Neuronal stem cell (in vitro differentiated cells): ENCODE data around the gene KIAA1549.

Source experiments
- DNase-seq: peaks from one replicate; pipeline ENCODE4 v3.0.0-alpha.2; 2013; ENCODE audit warnings: low spot score
- H2AFZ ChIP-seq: one replicate; pipeline ENCODE4 v1.6.1; 2013; ENCODE audit warnings: mild to moderate bottlenecking, low read length, inconsistent platforms
- H2AK5ac ChIP-seq: 2 replicates; pipeline ENCODE4 v1.6.1; 2013; ENCODE audit warnings: low read depth, mild to moderate bottlenecking, inconsistent platforms, low read length, moderate library complexity, mixed read lengths
- H2BK120ac ChIP-seq: 2 replicates; pipeline ENCODE4 v1.6.1; 2013; ENCODE audit warnings: low read depth, mild to moderate bottlenecking, inconsistent platforms, low read length, moderate library complexity, mixed read lengths
- H2BK12ac ChIP-seq: one replicate; pipeline ENCODE4 v1.6.1; 2013; ENCODE audit warnings: low read length, inconsistent platforms
- H2BK15ac ChIP-seq: 2 replicates; pipeline ENCODE4 v1.6.1; 2013; ENCODE audit warnings: mild to moderate bottlenecking, low read length, inconsistent platforms, mixed read lengths
- H2BK5ac ChIP-seq: one replicate; pipeline ENCODE4 v1.6.1; 2013; ENCODE audit warnings: inconsistent platforms, mild to moderate bottlenecking, low read length, moderate library complexity
- H3K14ac ChIP-seq: one replicate; pipeline ENCODE4 v1.6.1; 2013; ENCODE audit warnings: low read length, inconsistent platforms
- H3K18ac ChIP-seq: 2 replicates; pipeline ENCODE4 v1.6.1; 2013; ENCODE audit warnings: low read length, inconsistent platforms
- H3K23ac ChIP-seq: 2 replicates; pipeline ENCODE4 v1.6.1; 2013; ENCODE audit warnings: low read depth, mild to moderate bottlenecking, mixed read lengths, low read length, inconsistent platforms; ENCODE audit not compliant: poor library complexity
- H3K27ac ChIP-seq: replicated peaks from 3 replicates; pipeline ENCODE4 v1.5.1; 2013; ENCODE audit warnings: low read length, inconsistent platforms
- H3K27me3 ChIP-seq, 3 experiments: 2 replicates each; pipeline ENCODE4 v1.6.1; 2013; ENCODE audit warnings: low read length in 3 of 3, mild to moderate bottlenecking in 2 of 3, inconsistent platforms in 1 of 3, low read depth in 1 of 3, mixed read lengths in 1 of 3, moderate library complexity in 1 of 3; ENCODE audit not compliant: control insufficient read depth in 3 of 3, insufficient read depth in 3 of 3
- H3K36me3 ChIP-seq, 2 donors: replicated peaks in 1 of 2; 2 replicates each; pipeline ENCODE4 v1.6.1; 2013; ENCODE audit warnings: low read length in 2 of 2; ENCODE audit not compliant: control insufficient read depth in 2 of 2, insufficient read depth in 2 of 2
- H3K4ac ChIP-seq: 2 replicates; pipeline ENCODE4 v1.6.1; 2013; ENCODE audit warnings: inconsistent platforms, mild to moderate bottlenecking, low read length, moderate library complexity
- H3K4me1 ChIP-seq, 2 donors: 1 replicate in 1 of 2; 2 replicates in 1 of 2; pipeline ENCODE4 v1.6.1; 2013; ENCODE audit warnings: low read length in 2 of 2, low read depth in 1 of 2; ENCODE audit not compliant: control insufficient read depth in 2 of 2, insufficient read depth in 1 of 2
- H3K4me2 ChIP-seq: one replicate; pipeline ENCODE4 v1.6.1; 2013; ENCODE audit warnings: mild to moderate bottlenecking, low read length, inconsistent platforms; ENCODE audit not compliant: insufficient read depth, poor library complexity, severe bottlenecking
- H3K4me3 ChIP-seq, 2 donors: 2 replicates each; pipeline ENCODE4 v1.5.1; 2013; ENCODE audit warnings: low read length in 2 of 2, mild to moderate bottlenecking in 2 of 2, inconsistent platforms in 1 of 2, moderate library complexity in 1 of 2
- H3K79me1 ChIP-seq: one replicate; pipeline ENCODE4 v1.6.1; 2013; ENCODE audit warnings: low read depth, mild to moderate bottlenecking, inconsistent platforms, low read length, moderate library complexity
- H3K9ac ChIP-seq: one replicate; pipeline ENCODE4 v1.6.1; 2013; ENCODE audit warnings: mild to moderate bottlenecking, low read depth, low read length, inconsistent platforms; ENCODE audit not compliant: poor library complexity
- H3K9me3 ChIP-seq, 2 donors: replicated peaks in 1 of 2; 2 replicates each; pipeline versions ENCODE3 to v1.6.1; 2013; ENCODE audit warnings: low read length in 2 of 2, mild to moderate bottlenecking in 2 of 2, inconsistent platforms in 1 of 2, low read depth in 1 of 2, mixed read lengths in 1 of 2, moderate library complexity in 1 of 2; ENCODE audit not compliant: control insufficient read depth in 2 of 2, insufficient read depth in 1 of 2
- H4K8ac ChIP-seq: one replicate; pipeline ENCODE4 v1.6.1; 2013; ENCODE audit warnings: low read depth, mild to moderate bottlenecking, inconsistent platforms, low read length, moderate library complexity
- H4K91ac ChIP-seq: one replicate; pipeline ENCODE4 v1.6.1; 2013; ENCODE audit warnings: low read length, low read depth, mild to moderate bottlenecking, inconsistent platforms; ENCODE audit not compliant: poor library complexity
- WGBS, 2 donors: extraction: QIAGEN DNeasy Blood & Tissue Kit; methylation state at CpG; one replicate each; pipeline ENCODE4 v1.1.7; 2013; ENCODE audit warnings: missing lambda C conversion rate in 2 of 2, mixed read lengths in 1 of 2; ENCODE audit not compliant: insufficient read length in 2 of 2, insufficient replicate concordance in 1 of 2; ENCODE audit errors: extremely low coverage in 2 of 2; 5-methylcytosine and 5-hydroxymethylcytosine counted together

KIAA1549 gene

GRCh38 chr7:138832966-138833365, 148.2 kb downstream of the KIAA1549 start:
- no peak overlapping the region for H2BK5ac ChIP-seq
- no peak overlapping the region for H3K4me3 ChIP-seq
- no peak overlapping the region for H2BK15ac ChIP-seq
- no peak overlapping the region for H3K23ac ChIP-seq
- no peak overlapping the region for H3K9ac ChIP-seq
- H3K27ac ChIP-seq, result no peak overlapping the region
- H2BK12ac ChIP-seq, result no peak overlapping the region
- no peaks in the 10 kb centered on the region for H3K9me3 ChIP-seq
- no peaks in the 10 kb centered on the region for H3K27me3 ChIP-seq
- H3K79me1 ChIP-seq, result no peaks in the 10 kb centered on the region
- WGBS, 2 donors, result no CpG with 5 or more reads among the region's 10 CpGs
- no peak overlapping the region for H3K18ac ChIP-seq
- peaks cover 9 to 42% of the 10 kb centered on the region in 2 donors for H3K36me3 ChIP-seq
- DNase-seq, result no peak
- H2BK120ac ChIP-seq, result no peak overlapping the region
- no peak overlapping the region for H4K8ac ChIP-seq
- H2AFZ ChIP-seq, result no peak overlapping the region
- no peaks in the 10 kb centered on the region for H3K4me1 ChIP-seq
- no peak overlapping the region for H2AK5ac ChIP-seq
- H4K91ac ChIP-seq, result no peak overlapping the region
- H3K4ac ChIP-seq, result no peak overlapping the region
- H3K4me2 ChIP-seq, result no peak overlapping the region
- no peak overlapping the region for H3K14ac ChIP-seq

- H3K9me3 ChIP-seq, result no peaks in the 10 kb centered on the region
- no peak overlapping the region for H3K23ac ChIP-seq
- no peak overlapping the region for H2BK12ac ChIP-seq
- H3K14ac ChIP-seq, result no peak overlapping the region
- H2BK15ac ChIP-seq, result no peak overlapping the region
- no peaks in the 10 kb centered on the region for H3K79me1 ChIP-seq
- no peak overlapping the region for H4K91ac ChIP-seq
- no peak overlapping the region for H3K9ac ChIP-seq
- no peak overlapping the region for H3K4me2 ChIP-seq
- H2AK5ac ChIP-seq, result no peak overlapping the region
- DNase-seq, result no peak
- no peaks in the 10 kb centered on the region for H3K27me3 ChIP-seq
- no peak overlapping the region for H4K8ac ChIP-seq
- H3K36me3 ChIP-seq, result peaks cover 0 to 6% of the 10 kb centered on the region in 2 donors
- no peak overlapping the region for H3K4ac ChIP-seq
- no peak overlapping the region for H2BK5ac ChIP-seq
- H3K4me3 ChIP-seq, result no peak overlapping the region
- no peak overlapping the region for H2AFZ ChIP-seq
- no peak overlapping the region for H3K27ac ChIP-seq
- H3K18ac ChIP-seq, result no peak overlapping the region
- no peak overlapping the region for H2BK120ac ChIP-seq
- H3K4me1 ChIP-seq, result no peaks in the 10 kb centered on the region
- WGBS, 2 donors, result no CpG with 5 or more reads among the region's 11 CpGs
These were observed 151.9 kb downstream of the KIAA1549 start for GRCh38 chr7:138829335-138829734.

GRCh38 chr7:138828302-138828701, 152.9 kb downstream of the KIAA1549 start:
- Histone ChIP-seq H3K36me3 (peaks cover 0 to 3% of the 10 kb centered on the region in 2 donors), H3K4ac (no peak overlapping the region), H2AK5ac (no peak overlapping the region), H3K9me3 (no peaks in the 10 kb centered on the region), H3K27me3 (no peaks in the 10 kb centered on the region), H2BK15ac (no peak overlapping the region), H2BK120ac (no peak overlapping the region), H3K4me1 (no peaks in the 10 kb centered on the region), H3K4me2 (no peak overlapping the region), H2BK5ac (no peak overlapping the region), H2BK12ac (no peak overlapping the region), H3K27ac (no peak overlapping the region), H3K9ac (no peak overlapping the region), H2AFZ (no peak overlapping the region), H4K91ac (no peak overlapping the region), H3K18ac (no peak overlapping the region), H3K14ac (no peak overlapping the region), H3K79me1 (no peaks in the 10 kb centered on the region), H3K23ac (no peak overlapping the region), H4K8ac (no peak overlapping the region), H3K4me3 (no peak overlapping the region)
- no peak for DNase-seq
- no CpG with 5 or more reads among the region's 2 CpGs for WGBS, 2 donors

GRCh38 chr7:138825049-138825721, 156.0 kb downstream of the KIAA1549 start:
- no peak overlapping the region for H3K4me2 ChIP-seq
- H3K36me3 ChIP-seq, result no peaks in the 10 kb centered on the region
- no CpG with 5 or more reads among the region's 11 CpGs for WGBS, 2 donors
- H2BK120ac ChIP-seq, result no peak overlapping the region
- H3K14ac ChIP-seq, result no peak overlapping the region
- no peaks in the 10 kb centered on the region for H3K9me3 ChIP-seq
- no peak overlapping the region for H3K4me3 ChIP-seq
- H3K23ac ChIP-seq, result no peak overlapping the region
- H4K91ac ChIP-seq, result no peak overlapping the region
- H3K18ac ChIP-seq, result no peak overlapping the region
- no peak overlapping the region for H2BK5ac ChIP-seq
- H3K27ac ChIP-seq, result no peak overlapping the region
- no peak overlapping the region for H4K8ac ChIP-seq
- H3K4ac ChIP-seq, result no peak overlapping the region
- no peaks in the 10 kb centered on the region for H3K79me1 ChIP-seq
- no peak overlapping the region for H3K9ac ChIP-seq
- no peak overlapping the region for H2AK5ac ChIP-seq
- H3K27me3 ChIP-seq, result no peaks in the 10 kb centered on the region
- H2BK15ac ChIP-seq, result no peak overlapping the region
- no peak overlapping the region for H2BK12ac ChIP-seq
- DNase-seq, result no peak
- no peaks in the 10 kb centered on the region for H3K4me1 ChIP-seq
- H2AFZ ChIP-seq, result no peak overlapping the region
